Kidney tubule cell (primary cell): Measurements from ENCODE around the gene PLP2.
"Not testable (repeated sequence)": the region's sequence is repeated elsewhere in the genome, so short reads cannot be mapped to it uniquely, and the experiment has no call there.

Source experiments
- DNase-seq: peaks from one replicate; pipeline ENCODE4 v3.0.0-alpha.2; 2018; ENCODE audit warnings: low spot score

PLP2 gene, protein sequence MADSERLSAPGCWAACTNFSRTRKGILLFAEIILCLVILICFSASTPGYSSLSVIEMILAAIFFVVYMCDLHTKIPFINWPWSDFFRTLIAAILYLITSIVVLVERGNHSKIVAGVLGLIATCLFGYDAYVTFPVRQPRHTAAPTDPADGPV

GRCh38 chrX:49171752-49172279 is at the start of gene PLP2:
PLP2 (plus strand) TSS chrX:49171898; CDS start chrX:49172001, 103 bp downstream.
- peak; percentile 71 for DNase-seq

DNA sequence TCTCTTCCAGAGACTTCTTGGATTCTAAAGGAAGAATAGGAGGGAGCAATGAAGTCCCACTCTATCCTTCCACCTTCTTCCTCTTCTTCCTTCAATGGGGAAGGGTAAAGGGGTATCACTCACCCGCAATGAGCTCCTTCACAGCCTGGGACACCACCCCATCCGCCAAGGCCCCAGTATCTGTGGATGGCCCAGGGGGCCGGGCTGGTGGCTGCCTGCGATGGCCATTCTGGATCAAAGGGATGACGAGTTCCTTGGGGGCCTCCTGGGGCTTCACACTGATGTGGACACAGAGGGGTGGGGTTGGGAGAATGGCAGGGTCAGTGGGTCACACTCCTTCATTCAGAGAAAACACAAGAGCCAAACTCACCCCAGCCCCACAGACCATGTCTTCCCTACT is 49.2 kb upstream of the PLP2 start:
- DNase-seq = no peak

- DNase-seq = not testable (repeated sequence)
These were observed 43.9 kb upstream of the PLP2 start for GRCh38 chrX:49127742-49128258.

- DNase-seq = no peak
These were observed 42.3 kb upstream of the PLP2 start for GRCh38 chrX:49129427-49129826.

- not testable (repeated sequence) for DNase-seq
These were observed 39.4 kb upstream of the PLP2 start for GRCh38 chrX:49132275-49132674.

GRCh38 chrX:49133759-49134158 is 37.9 kb upstream of the PLP2 start:
- no peak for DNase-seq

GRCh38 chrX:49137492-49137891 is 34.2 kb upstream of the PLP2 start:
- DNase-seq = no peak

- DNase-seq = no peak
These were observed 32.0 kb upstream of the PLP2 start for GRCh38 chrX:49139713-49140112.

DNA sequence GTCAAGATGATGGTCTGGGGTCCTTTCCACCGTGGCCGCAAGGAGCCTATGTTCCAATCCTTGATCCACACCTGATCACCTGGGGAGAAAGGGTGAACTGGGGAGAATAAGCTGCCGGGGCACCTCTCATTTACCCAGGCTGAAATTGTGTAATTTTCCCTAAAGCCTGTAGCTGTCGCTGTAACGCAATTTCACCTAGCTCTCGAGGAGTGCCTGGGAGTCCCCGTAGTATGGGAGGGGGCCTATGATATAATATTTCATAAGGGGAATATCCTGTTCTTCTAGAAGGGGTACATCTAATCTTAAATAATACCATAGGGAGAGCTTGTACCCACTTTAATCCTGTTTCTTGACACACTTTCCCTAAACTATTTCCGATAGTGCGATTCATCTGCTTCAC is 29.4 kb upstream of the PLP2 start:
- not testable (repeated sequence) for DNase-seq

GRCh38 chrX:49143154-49143553 is 28.5 kb upstream of the PLP2 start:
- DNase-seq = not testable (repeated sequence)

GRCh38 chrX:49147282-49147681 is 24.4 kb upstream of the PLP2 start:
- no peak for DNase-seq

DNA sequence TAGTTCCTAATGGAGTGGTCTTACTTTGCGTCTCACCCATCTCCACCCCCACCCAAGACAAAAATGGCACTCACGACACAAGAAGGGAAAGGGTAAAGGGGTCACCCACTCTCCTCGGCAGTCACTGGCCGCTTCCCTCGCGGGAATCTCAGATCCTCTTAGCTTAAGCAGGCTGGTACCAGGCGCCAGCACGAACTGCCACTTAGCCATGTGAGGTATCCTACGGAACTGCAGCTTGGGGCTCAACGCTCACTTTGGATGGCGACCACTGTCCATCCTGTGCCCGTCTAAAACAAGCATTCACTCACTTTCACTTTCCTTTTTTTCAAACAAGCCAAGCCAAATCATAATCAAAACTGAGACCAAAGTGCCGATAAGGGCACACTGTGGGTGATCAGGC is 23.8 kb upstream of the PLP2 start:
- DNase-seq = no peak

DNA sequence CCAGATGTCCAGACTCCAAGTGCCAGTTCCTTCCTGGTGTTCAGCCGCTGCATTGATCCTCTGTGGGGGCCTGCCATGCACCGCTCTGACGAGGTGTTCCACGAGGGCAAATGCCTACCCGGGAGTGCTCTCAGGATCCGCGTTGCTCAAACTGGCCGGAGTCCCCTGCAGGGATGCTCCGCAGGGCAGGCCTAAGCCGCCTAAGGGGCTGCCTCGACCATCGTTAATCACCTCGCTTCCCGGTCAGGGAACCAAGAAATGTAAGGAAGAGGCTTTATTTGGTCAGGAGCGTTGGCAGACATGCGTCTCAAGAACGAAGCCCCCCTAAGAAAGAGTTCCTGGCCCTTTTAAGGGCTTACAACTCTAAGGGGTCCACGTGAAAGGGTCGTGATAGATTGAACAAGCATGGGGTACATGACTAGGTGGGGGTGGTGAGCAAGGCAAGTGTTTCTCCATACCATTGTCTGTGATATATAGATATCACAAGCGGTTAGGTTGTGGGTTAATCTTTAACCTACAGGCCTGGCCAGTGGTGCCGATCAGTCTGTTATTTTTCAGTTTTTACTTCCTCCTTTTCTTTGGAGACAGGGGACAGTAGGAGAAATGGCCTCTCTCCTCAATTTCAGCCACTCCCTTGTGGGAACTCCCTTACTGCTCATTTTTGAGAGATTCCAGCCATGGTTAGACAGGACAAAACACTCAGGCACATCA is 23.2 kb upstream of the PLP2 start:
- DNase-seq = peak; percentile 54

GRCh38 chrX:49149291-49149690 is 22.4 kb upstream of the PLP2 start:
- DNase-seq = not testable (repeated sequence)

GRCh38 chrX:49153467-49153866 is 18.2 kb upstream of the PLP2 start:
- no peak for DNase-seq

- peak; percentile 69 for DNase-seq
These were observed 16.3 kb upstream of the PLP2 start for GRCh38 chrX:49155243-49155899.

DNA sequence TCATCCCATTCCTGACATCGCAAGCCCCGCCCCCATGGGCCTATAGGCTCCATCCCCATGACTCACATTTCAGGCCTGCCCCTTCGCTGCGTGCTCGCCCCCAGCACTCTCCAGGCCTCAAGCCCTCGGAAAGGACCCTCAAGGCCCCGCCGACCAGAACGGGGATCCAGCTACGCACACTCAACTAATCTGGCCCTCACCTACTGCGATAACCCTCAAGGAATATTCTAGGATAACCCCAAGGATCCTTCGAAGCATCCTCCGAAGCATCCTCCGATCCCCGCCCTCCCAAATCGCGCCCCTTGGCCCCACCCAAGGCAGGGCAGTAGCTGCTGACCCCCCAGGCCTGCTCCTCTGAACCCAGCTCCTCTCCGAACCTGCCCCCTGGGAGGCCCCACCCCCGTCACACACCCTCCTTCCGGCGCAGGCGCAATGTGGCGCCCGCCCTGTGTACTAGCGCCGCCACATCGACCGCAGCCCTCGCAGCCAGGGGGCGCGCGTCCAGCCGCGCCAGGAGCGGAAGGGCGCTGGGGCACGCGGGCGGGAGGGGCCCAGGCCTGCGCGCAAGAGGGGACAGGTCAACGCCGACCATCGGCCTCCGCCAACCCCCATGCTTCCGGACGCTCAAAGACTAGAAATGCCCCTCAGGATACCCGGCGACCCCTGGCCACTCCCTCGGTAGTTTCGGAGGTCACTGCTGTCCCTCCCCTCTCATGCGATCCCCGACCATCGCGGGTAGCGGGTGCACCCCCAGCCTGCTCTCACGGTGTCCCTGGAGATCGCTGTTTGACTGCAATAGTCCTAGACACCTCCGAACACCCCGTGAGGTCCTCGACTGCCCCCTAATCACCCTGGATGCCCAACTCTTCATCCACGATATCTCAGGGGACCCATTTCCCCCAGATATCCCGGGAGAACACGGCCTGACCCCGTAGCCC is 15.5 kb upstream of the PLP2 start:
- DNase-seq = peak; percentile 84

- no peak for DNase-seq
These were observed 14.5 kb upstream of the PLP2 start for GRCh38 chrX:49157194-49157593.

DNA sequence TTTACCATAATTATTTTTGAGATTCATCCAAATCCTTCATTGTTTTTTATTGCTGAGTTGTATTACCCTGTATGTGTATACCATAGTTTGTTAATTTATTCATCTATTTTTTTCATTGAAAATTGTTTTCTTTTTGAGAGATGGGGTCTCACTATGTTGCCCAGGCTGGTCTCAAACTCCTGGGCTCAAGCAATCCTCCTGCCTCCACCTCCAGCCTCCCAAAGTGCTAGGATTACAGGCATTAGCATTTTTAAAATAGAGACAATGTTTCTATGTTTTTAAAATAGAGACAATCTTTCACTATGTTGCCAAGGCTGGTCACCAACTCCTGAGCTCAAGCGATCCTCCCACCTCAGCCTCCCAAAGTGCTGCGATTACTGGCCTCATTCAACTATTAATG is 10.8 kb upstream of the PLP2 start:
- no peak for DNase-seq

DNA sequence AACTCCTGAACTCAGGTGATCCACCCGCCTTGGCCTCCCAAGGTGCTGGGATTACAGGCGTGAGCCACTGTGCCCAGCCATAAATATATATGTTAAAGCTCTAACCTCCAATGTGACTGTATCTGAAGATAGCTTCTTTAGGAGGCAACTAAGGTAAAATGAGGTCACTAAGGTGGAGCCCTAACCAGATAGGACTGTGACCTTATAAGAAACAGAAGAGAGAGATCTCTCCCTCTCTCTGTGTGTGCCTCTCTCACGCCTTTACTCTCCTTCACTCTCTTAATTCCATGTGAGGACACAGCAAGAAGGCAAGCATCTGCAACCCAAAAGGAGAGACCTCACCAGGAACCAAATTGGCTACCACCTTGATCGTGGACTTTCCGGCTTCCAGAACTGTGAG is 10.1 kb upstream of the PLP2 start:
- no peak for DNase-seq

- peak; percentile 9 for DNase-seq
These were observed 9.1 kb upstream of the PLP2 start, which contains the start of gene MAGIX for GRCh38 chrX:49162620-49163019. MAGIX (plus strand) TSS chrX:49162758; CDS start chrX:49162890, 132 bp downstream.
